Left ventricle myocardium inferior (tissue), 1 donor: ENCODE results near the gene IDI2. TPM values are rescaled to one million over a fixed set of nuclear protein-coding genes. Genes with fewer than 3 reads are reported as not detected.

Experiments used
- DNase-seq: peaks from one replicate; pipeline ENCODE4 v3.0.0-alpha.2; 2020
- H3K27ac ChIP-seq: fragments of 200-600 bp; replicated peaks from 2 replicates; pipeline ENCODE4 v1.8.0; 2021
- H3K27me3 ChIP-seq: fragments of 200-600 bp; 2 replicates; pipeline ENCODE4 v1.8.0; 2021; ENCODE audit warnings: low read depth
- H3K36me3 ChIP-seq: fragments of 200-600 bp; 2 replicates; pipeline ENCODE4 v1.8.0; 2021
- H3K4me1 ChIP-seq: fragments of 200-600 bp; 2 replicates; pipeline ENCODE4 v1.8.0; 2021
- H3K4me3 ChIP-seq: fragments of 200-600 bp; 2 replicates; pipeline ENCODE4 v1.8.0; 2021; ENCODE audit warnings: mild to moderate bottlenecking, moderate library complexity
- H3K9me3 ChIP-seq: fragments of 200-600 bp; replicated peaks from 2 replicates; pipeline ENCODE4 v1.8.0; 2021
- CTCF ChIP-seq: fragments of 200-600 bp; IDR thresholded peaks from 2 replicates; pipeline ENCODE4 v1.8.0; 2021; ENCODE audit warnings: antibody characterized with exemption, mild to moderate bottlenecking, borderline replicate concordance
- intact Hi-C: fragments of 100-400 bp; cut with micrococcal nuclease; formaldehyde crosslinking; loops from one replicate; pipeline ENCODE4 v1.11.0; 2022
- total RNA-seq: library from RNA; stranded (reverse); fragmentation: NEBNext Ultra II Directional; extraction: Animal tissue kit (Norgen Biotek cat#: 25700); gene quantifications from one replicate; pipeline ENCODE4 v1.2.1, GENCODE V29; 2021
- donor health status: DM: no; HTN: yes; CAD: no; lungs with severe emphysema.

Gene IDI2
- total RNA-seq, 1 donor from 2014 or later, result 0.33 TPM

GRCh38 chr10:1057106-1057657 lies 31.5 kb upstream of the IDI2 start:
- intact Hi-C loops, result no loop called here

GRCh38 chr10:1056326-1057105 lies 30.9 kb upstream of the IDI2 start, which contains the start of gene WDR37:
WDR37 (plus strand) TSS chr10:1056385; CDS start chr10:1072156, 15,771 bp downstream.
- Histone ChIP-seq H3K36me3 (peaks cover 25% of the 10 kb centered on the region), H3K4me3 (peak within 1 kb of the TSS; percentile 95), H3K4me1 (peaks cover 95% of the 10 kb centered on the region), H3K27ac (peak within 1 kb of the TSS; percentile 99), H3K9me3 (no peaks in the 10 kb centered on the region), H3K27me3 (no peaks in the 10 kb centered on the region)
- intact Hi-C loops, result no loop called here
- no peak for TF ChIP-seq CTCF
- peak; percentile 91 for DNase-seq

More at GRCh38 chr10:1057106-1057657, 31.5 kb upstream of the IDI2 start:
- Histone ChIP-seq H3K4me3 (peak overlapping the region; percentile 95), H3K4me1 (peaks cover 95% of the 10 kb centered on the region), H3K27ac (peak overlapping the region; percentile 99), H3K27me3 (no peaks in the 10 kb centered on the region), H3K9me3 (no peaks in the 10 kb centered on the region), H3K36me3 (peaks cover 18% of the 10 kb centered on the region)
- DNase-seq, result peak; percentile 22
- TF ChIP-seq CTCF, result no peak

GRCh38 chr10:1054684-1055083 lies 29.0 kb upstream of the IDI2 start:
- Histone ChIP-seq H3K36me3 (peaks cover 30% of the 10 kb centered on the region), H3K4me3 (peak overlapping the region; percentile 95), H3K27me3 (no peaks in the 10 kb centered on the region), H3K4me1 (peaks cover 95% of the 10 kb centered on the region), H3K27ac (peak overlapping the region; percentile 99), H3K9me3 (no peaks in the 10 kb centered on the region)
- DNase-seq, result no peak
- intact Hi-C loops, result no loop called here
- TF ChIP-seq CTCF, result no peak

GRCh38 chr10:1050554-1050953 lies 24.9 kb upstream of the IDI2 start:
- Histone ChIP-seq H3K27ac (peak overlapping the region; percentile 100), H3K27me3 (no peaks in the 10 kb centered on the region), H3K36me3 (peaks cover 30% of the 10 kb centered on the region), H3K9me3 (no peaks in the 10 kb centered on the region), H3K4me1 (peaks cover 78% of the 10 kb centered on the region), H3K4me3 (peak overlapping the region; percentile 96)
- DNase-seq, result no peak
- intact Hi-C loops, result no loop called here
- no peak for TF ChIP-seq CTCF

- intact Hi-C loops, result no loop called here
- peaks cover 78% of the 10 kb centered on the region for H3K4me1 ChIP-seq
Measured at GRCh38 chr10:1050145-1050544, 24.5 kb upstream of the IDI2 start.

More at GRCh38 chr10:1050145-1050544, 24.5 kb upstream of the IDI2 start:
- Histone ChIP-seq H3K9me3 (no peaks in the 10 kb centered on the region), H3K27me3 (no peaks in the 10 kb centered on the region), H3K27ac (peak overlapping the region; percentile 100), H3K4me3 (peak overlapping the region; percentile 96), H3K36me3 (peaks cover 30% of the 10 kb centered on the region)
- DNase-seq, result no peak
- no peak for TF ChIP-seq CTCF
